ENCODE measurements around the gene THG1L.

Gene THG1L

GRCh38 chr5:157740229-157740610, 9.0 kb downstream of the THG1L start:
- H3K27me3 ChIP-seq (ENCODE audit: insufficient read depth, low read length, poor library complexity, severe bottlenecking), result no peaks in the 10 kb centered on the region
- H3K79me2 ChIP-seq (ENCODE audit: insufficient read depth, low read length), result peaks cover 7% of the 10 kb centered on the region; the same call in 1 of the 2 replicates
- no peaks in the 10 kb centered on the region for H3K36me3 ChIP-seq (ENCODE audit: insufficient read depth, low read length)
- TF ChIP-seq EZH2phosphoT487 (IDR thresholded peaks at IDR 0.05; ENCODE audit: borderline replicate concordance) (no peak), CTCF (conservative IDR thresholded peaks at IDR 0.05; ENCODE audit: low read length) (peak; percentile 61)
- no peaks in the 10 kb centered on the region for H3K9me3 ChIP-seq (ENCODE audit: insufficient read depth, low read depth, low read length)
- H3K4me3 ChIP-seq (ENCODE audit: low read length, poor library complexity, severe bottlenecking), result no peak overlapping the region
- H3K4me1 ChIP-seq (ENCODE audit: insufficient read depth, low read length, poor library complexity, severe bottlenecking), result peaks cover 11% of the 10 kb centered on the region
- H3K9ac ChIP-seq (ENCODE audit: low read depth, low read length, poor library complexity, severe bottlenecking), result no peak overlapping the region
- H3K9me2 ChIP-seq (replicated peaks; ENCODE audit: low read depth, low read length), result no peaks in the 10 kb centered on the region
- H3K4me2 ChIP-seq (ENCODE audit: low read depth, low read length, poor library complexity, severe bottlenecking), result no peak overlapping the region
- H4K20me1 ChIP-seq (ENCODE audit: insufficient read depth, low read length, poor library complexity, severe bottlenecking), result no peaks in the 10 kb centered on the region
- H3F3A ChIP-seq (ENCODE audit: low read depth), result no peaks in the 10 kb centered on the region
- no peak overlapping the region for H2AFZ ChIP-seq (ENCODE audit: low read length)

- H2AFZ ChIP-seq (ENCODE audit: low read length), result no peak overlapping the region
- no peak overlapping the region for H3K9ac ChIP-seq (ENCODE audit: low read depth, low read length, poor library complexity, severe bottlenecking)
- H3F3A ChIP-seq (ENCODE audit: low read depth), result no peaks in the 10 kb centered on the region
- H3K27me3 ChIP-seq (ENCODE audit: insufficient read depth, low read length, poor library complexity, severe bottlenecking), result no peaks in the 10 kb centered on the region
- peaks cover 12% of the 10 kb centered on the region; the same call in 1 of the 2 replicates for H3K79me2 ChIP-seq (ENCODE audit: insufficient read depth, low read length)
- H3K4me1 ChIP-seq (ENCODE audit: insufficient read depth, low read length, poor library complexity, severe bottlenecking), result peaks cover 14% of the 10 kb centered on the region
- H3K36me3 ChIP-seq (ENCODE audit: insufficient read depth, low read length), result no peaks in the 10 kb centered on the region
- H3K4me2 ChIP-seq (ENCODE audit: low read depth, low read length, poor library complexity, severe bottlenecking), result no peak overlapping the region
- no peak for TF ChIP-seq CTCF (conservative IDR thresholded peaks at IDR 0.05; ENCODE audit: low read length)
- no peak for TF ChIP-seq EZH2phosphoT487 (IDR thresholded peaks at IDR 0.05; ENCODE audit: borderline replicate concordance)
- H4K20me1 ChIP-seq (ENCODE audit: insufficient read depth, low read length, poor library complexity, severe bottlenecking), result no peaks in the 10 kb centered on the region
- H3K4me3 ChIP-seq (ENCODE audit: low read length, poor library complexity, severe bottlenecking), result no peak overlapping the region
- no peaks in the 10 kb centered on the region for H3K9me2 ChIP-seq (replicated peaks; ENCODE audit: low read depth, low read length)
- no peaks in the 10 kb centered on the region for H3K9me3 ChIP-seq (ENCODE audit: insufficient read depth, low read depth, low read length)
Measured at GRCh38 chr5:157741131-157741530, 9.9 kb downstream of the THG1L start.

- peak within 1 kb of the TSS; percentile 75 for H3K9ac ChIP-seq (ENCODE audit: low read depth, low read length, poor library complexity, severe bottlenecking)
Measured at GRCh38 chr5:157743163-157744050, 12.2 kb downstream of the THG1L start, which contains the start of gene LSM11. LSM11 (plus strand) TSS chr5:157743712; CDS start chr5:157743751, 39 bp downstream.

More at GRCh38 chr5:157743163-157744050, 12.2 kb downstream of the THG1L start, which contains the start of gene LSM11:
- H3K4me3 ChIP-seq (ENCODE audit: low read length, poor library complexity, severe bottlenecking), result peak within 1 kb of the TSS; percentile 78
- H3K27me3 ChIP-seq (ENCODE audit: insufficient read depth, low read length, poor library complexity, severe bottlenecking), result no peaks in the 10 kb centered on the region
- peak within 1 kb of the TSS; percentile 99 for H2AFZ ChIP-seq (ENCODE audit: low read length)
- peaks cover 20% of the 10 kb centered on the region for H3K4me1 ChIP-seq (ENCODE audit: insufficient read depth, low read length, poor library complexity, severe bottlenecking)
- no peaks in the 10 kb centered on the region for H4K20me1 ChIP-seq (ENCODE audit: insufficient read depth, low read length, poor library complexity, severe bottlenecking)
- H3K9me3 ChIP-seq (ENCODE audit: insufficient read depth, low read depth, low read length), result no peaks in the 10 kb centered on the region
- H3K79me2 ChIP-seq (ENCODE audit: insufficient read depth, low read length), result peaks cover 12% of the 10 kb centered on the region; the same call in 1 of the 2 replicates
- no peaks in the 10 kb centered on the region for H3K36me3 ChIP-seq (ENCODE audit: insufficient read depth, low read length)
- H3F3A ChIP-seq (ENCODE audit: low read depth), result no peaks in the 10 kb centered on the region
- TF ChIP-seq EZH2phosphoT487 (IDR thresholded peaks at IDR 0.05; ENCODE audit: borderline replicate concordance) (no peak), CTCF (conservative IDR thresholded peaks at IDR 0.05; ENCODE audit: low read length) (peak; percentile 74)
- H3K9me2 ChIP-seq (replicated peaks; ENCODE audit: low read depth, low read length), result no peaks in the 10 kb centered on the region
- peak within 1 kb of the TSS; percentile 94 for H3K4me2 ChIP-seq (ENCODE audit: low read depth, low read length, poor library complexity, severe bottlenecking)
